ENCODE data around the gene CLIC5.

GRCh38 chr6:45917439-45917838, 98.2 kb downstream of the CLIC5 start:
- TF ChIP-seq CTCF (optimal IDR thresholded peaks at IDR 0.05 in 1 of 3, IDR thresholded peaks at IDR 0.05 in 1 of 3, conservative IDR thresholded peaks at IDR 0.05 in 1 of 3; ENCODE audit: extremely low read depth in 1 of 3, insufficient read depth in 2 of 3, low read length in 3 of 3): no peak
- TF ChIP-seq EZH2 (IDR thresholded peaks at IDR 0.05; ENCODE audit: low read length): no peak
